ENCODE results near the gene FBLN2.

Gene FBLN2

DNA sequence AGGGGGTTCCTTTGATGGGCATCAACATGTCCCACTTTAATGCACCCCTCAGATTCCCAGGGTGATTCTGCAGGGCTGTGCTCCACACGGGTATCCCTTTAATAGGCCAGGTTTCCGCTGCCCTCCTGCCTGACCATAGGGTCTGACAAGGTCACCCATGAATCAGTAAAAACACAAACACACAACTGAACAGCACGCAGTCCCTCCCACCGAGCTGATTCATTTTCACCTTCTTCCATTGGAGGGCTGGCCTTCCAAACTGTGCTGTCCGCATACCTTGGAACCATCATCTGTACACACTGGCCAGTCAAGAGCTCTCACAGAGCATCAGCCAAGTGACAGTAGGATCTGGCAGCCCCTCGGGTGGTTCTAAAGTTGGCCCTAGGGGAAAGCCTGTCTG, 93.7 kb downstream of the FBLN2 start:
- H3K27ac ChIP-seq: no peak overlapping the region
- DNase-seq: peak; percentile 13
- H3K27me3 ChIP-seq (replicated peaks): no peaks in the 10 kb centered on the region
- TF ChIP-seq, protein P1, sequence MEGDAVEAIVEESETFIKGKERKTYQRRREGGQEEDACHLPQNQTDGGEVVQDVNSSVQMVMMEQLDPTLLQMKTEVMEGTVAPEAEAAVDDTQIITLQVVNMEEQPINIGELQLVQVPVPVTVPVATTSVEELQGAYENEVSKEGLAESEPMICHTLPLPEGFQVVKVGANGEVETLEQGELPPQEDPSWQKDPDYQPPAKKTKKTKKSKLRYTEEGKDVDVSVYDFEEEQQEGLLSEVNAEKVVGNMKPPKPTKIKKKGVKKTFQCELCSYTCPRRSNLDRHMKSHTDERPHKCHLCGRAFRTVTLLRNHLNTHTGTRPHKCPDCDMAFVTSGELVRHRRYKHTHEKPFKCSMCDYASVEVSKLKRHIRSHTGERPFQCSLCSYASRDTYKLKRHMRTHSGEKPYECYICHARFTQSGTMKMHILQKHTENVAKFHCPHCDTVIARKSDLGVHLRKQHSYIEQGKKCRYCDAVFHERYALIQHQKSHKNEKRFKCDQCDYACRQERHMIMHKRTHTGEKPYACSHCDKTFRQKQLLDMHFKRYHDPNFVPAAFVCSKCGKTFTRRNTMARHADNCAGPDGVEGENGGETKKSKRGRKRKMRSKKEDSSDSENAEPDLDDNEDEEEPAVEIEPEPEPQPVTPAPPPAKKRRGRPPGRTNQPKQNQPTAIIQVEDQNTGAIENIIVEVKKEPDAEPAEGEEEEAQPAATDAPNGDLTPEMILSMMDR (IDR thresholded peaks at IDR 0.05; ENCODE audit: low read depth, low read length, missing control alignments): no peak
- in situ Hi-C loops (cut with HindIII; ENCODE audit: low pct_ligation_motif_present, low sequenced_read_pairs): loop anchor here (25.0 kb wide), 1 partner anchor 130 kb away; no protein-coding TSS in a partner anchor
- H3K4me3 ChIP-seq (ENCODE audit: low read depth, low read length): no peak overlapping the region
- H3K36me3 ChIP-seq (replicated peaks): no peaks in the 10 kb centered on the region

DNA sequence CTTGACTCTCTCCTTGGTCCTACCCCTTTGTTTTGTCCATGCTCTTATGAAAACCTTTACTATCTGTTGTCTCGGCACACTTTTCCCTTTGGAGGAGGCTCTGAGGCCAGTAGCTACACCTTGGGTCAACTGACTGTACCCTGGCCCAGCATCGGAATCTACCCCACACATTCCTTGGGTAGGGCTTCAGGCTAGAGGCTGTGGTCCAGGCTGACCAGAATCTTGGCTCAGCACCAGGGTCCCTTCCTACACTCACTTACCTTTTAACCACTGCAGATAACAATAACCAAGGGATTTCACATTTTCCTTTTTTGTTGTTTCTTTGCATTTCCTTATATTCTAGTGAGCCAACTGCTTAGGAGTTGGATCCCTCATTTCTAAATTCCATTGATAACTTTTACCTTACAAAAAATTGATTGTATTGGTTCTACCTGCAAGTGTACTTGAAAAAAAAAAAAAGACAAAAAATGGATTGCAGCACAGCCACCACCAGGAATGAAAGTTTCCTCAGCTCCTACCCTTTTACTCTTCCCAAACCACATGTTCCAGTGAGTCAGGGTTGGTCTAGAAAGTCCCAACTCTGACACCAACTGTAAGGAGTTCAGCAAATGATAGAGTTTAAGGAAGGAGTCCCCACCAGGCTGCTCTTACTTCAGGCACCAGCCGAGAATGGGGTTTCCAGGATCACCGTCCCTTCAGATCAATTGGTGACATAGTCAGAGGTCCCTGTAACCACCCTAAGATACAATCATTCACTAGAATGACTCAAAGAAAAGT, 95.6 kb downstream of the FBLN2 start:
- Histone ChIP-seq H3K4me3 (ENCODE audit: low read depth, low read length) (no peak overlapping the region), H3K27me3 (replicated peaks) (no peaks in the 10 kb centered on the region), H3K36me3 (replicated peaks) (no peaks in the 10 kb centered on the region), H3K27ac (no peak overlapping the region)
- in situ Hi-C loops (cut with HindIII; ENCODE audit: low pct_ligation_motif_present, low sequenced_read_pairs): loop anchor here (25.0 kb wide), 1 partner anchor 132 kb away; no protein-coding TSS in a partner anchor
- no peak for DNase-seq
- TF ChIP-seq, protein P1 (IDR thresholded peaks at IDR 0.05; ENCODE audit: low read depth, low read length, missing control alignments): no peak

DNA sequence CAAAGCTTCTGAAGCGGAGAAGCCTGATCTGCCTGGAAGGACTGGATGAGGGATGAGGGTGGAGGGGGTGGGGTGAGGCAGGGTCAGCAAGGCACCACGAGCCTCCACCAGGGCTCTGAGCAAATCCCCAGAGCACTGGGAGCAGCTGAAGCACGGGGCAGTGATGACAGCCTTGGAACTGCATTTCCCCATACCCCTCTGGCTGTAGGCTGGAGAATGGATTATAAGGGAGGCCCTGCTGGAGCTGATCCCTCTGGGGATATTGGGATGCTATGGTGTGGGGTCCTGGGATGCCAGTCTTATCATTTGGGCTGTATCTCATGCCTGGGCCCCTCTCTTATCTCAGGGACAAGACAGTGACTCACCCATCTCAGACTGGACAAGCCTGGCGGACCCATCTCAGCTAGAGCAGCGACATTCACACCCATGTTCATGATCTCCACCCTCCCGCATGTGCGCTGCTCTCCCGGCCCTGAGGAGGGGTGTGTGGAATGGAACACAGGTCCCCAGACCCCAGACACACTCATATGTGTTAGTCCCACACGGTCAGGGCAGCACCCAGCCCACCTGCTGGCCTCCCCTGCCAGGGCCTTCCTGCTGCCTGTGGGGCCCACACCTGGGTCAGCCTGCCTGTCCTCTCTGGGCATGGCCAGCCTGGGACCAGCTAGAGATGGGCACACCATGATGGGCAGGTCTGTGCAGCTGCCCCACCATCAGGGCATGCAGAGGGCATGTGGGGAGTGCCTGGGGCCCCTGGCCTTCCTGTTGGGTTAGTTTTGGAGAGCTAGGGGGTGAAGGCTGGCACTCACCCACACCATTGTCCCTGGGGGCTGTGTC, 97.1 kb downstream of the FBLN2 start:
- Histone ChIP-seq H3K27ac (no peak overlapping the region), H3K36me3 (replicated peaks) (no peaks in the 10 kb centered on the region), H3K27me3 (replicated peaks) (no peaks in the 10 kb centered on the region), H3K4me3 (ENCODE audit: low read depth, low read length) (no peak overlapping the region)
- TF ChIP-seq, protein P1 (IDR thresholded peaks at IDR 0.05; ENCODE audit: low read depth, low read length, missing control alignments): no peak
- in situ Hi-C loops (cut with HindIII; ENCODE audit: low pct_ligation_motif_present, low sequenced_read_pairs): loop anchor here (25.0 kb wide), 1 partner anchor 134 kb away; no protein-coding TSS in a partner anchor
- DNase-seq: no peak

DNA sequence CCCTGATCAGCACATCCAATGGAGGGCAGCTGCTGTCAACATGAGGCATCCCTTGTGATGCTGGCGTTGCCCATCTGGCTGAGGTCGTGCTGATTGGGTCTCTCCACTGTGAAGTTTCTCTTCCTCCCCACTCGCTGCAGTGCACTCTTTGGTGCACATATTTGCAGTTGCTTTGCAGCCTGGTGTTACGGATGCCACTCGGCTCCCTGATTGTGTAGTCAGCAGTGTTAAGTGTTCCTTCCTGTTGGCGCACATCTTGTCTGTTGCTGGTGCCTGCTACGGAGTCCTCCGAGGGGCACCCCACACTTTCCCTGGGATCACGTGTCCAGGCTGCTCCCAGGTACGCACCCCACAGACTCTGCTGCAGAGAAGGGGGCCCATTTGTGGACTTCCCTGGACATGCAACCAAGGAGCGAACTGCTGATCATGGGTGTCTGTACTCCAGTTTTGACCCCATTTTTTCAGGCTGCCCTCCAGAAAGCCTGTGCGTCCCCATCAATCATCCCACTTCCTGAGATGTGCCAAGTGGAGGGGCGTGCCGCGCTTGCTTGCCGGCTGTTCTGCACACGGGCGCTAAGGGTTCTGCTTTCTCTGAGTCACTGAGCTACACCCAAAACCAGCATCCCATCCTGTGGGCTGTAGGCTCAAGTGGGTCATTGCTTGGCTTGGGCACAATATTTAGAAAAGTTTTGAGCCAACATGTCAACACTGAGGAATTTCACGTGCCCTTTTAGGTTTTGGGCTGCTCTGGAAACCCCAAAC, 98.6 kb downstream of the FBLN2 start:
- no peaks in the 10 kb centered on the region for H3K36me3 ChIP-seq (replicated peaks)
- H3K27me3 ChIP-seq (replicated peaks): no peaks in the 10 kb centered on the region
- H3K4me3 ChIP-seq (ENCODE audit: low read depth, low read length): no peak overlapping the region
- DNase-seq: no peak
- no peak overlapping the region for H3K27ac ChIP-seq
- in situ Hi-C loops (cut with HindIII; ENCODE audit: low pct_ligation_motif_present, low sequenced_read_pairs): loop anchor here (25.0 kb wide), 1 partner anchor 135 kb away; no protein-coding TSS in a partner anchor
- TF ChIP-seq, protein P1 (IDR thresholded peaks at IDR 0.05; ENCODE audit: low read depth, low read length, missing control alignments): no peak

Data from brain microvascular endothelial cell (primary cell).